Glomerular endothelial cell (primary cell): ENCODE data around the gene SBDS. TPM values are rescaled to one million over a fixed set of nuclear protein-coding genes. Genes with fewer than 3 reads are reported as not detected.
"Not testable (repeated sequence)": the region's sequence is repeated elsewhere in the genome, so short reads cannot be mapped to it uniquely, and the experiment has no call there.

Source experiments
- DNase-seq: peaks from one replicate; pipeline ENCODE4 v3.0.0-alpha.2; 2011; ENCODE audit warnings: low read depth, low spot score; ENCODE audit errors: extremely low read depth
- total RNA-seq: library from RNA; depleted of rRNA; stranded (reverse); fragments of >200 nt; gene quantifications from 2 replicates; pipeline ENCODE4 v1.2.3, GENCODE V29; 2015

The SBDS gene
- total RNA-seq: 87.8 and 114 TPM in 2 replicates

DNA sequence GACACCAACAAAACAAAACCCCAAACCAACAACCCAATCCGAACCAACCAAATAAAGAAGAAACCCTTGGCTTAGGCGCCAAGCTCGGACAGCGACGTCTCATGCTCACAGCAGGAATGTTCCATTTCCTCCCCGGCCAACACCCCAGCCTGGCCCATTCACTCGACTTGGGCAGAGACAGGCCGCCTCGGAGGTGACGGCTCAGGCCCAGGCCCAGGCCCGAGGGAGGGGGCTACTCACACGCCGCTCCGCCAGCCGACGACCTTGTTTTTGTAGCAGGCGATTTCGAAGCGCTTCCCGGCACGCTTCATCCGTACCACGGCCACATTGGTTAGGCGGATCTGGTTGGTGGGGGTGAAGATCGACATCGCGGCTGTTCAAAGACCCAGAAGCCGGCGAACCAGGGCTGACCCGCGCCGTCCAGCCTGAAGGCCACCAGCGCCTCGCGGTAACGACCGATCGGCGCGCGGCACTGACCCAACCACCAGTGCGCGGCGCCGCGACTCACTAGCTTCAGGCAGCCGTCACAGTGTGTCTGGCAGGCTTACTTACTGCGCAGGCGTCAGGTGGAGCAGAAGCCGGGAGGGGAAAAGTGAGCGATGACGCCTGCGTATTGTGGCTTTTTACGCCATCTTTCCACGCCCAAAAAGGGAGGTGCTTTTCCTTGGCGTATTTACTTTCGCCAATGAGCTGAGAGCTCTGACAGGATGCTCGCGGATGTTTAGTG is at the start of gene SBDS:
Gene SBDS, minus strand, starts transcription at position 537 of the 727 bp plus-strand sequence. Its CDS starts 169 bp downstream, at position 368.
- DNase-seq: peak; percentile 95

DNA sequence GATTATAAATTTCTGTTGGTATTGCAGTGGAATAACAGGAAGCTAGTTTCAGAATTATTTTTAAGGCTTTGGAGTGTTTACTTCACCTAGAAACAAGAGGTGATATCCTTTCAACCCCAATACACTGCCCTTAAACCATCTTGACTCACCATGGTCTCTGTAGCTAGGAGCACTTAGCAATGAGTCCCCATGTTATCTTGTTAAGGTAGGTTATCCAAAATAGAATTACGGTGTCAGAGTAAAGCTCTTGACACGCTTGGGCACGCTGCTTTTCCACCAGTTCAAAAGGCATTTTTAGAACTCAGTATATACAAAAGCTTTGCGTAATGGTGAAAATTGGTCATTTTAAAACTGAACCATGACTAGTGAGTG is 48.2 kb upstream of the SBDS start:
- DNase-seq: not testable (repeated sequence)

DNA sequence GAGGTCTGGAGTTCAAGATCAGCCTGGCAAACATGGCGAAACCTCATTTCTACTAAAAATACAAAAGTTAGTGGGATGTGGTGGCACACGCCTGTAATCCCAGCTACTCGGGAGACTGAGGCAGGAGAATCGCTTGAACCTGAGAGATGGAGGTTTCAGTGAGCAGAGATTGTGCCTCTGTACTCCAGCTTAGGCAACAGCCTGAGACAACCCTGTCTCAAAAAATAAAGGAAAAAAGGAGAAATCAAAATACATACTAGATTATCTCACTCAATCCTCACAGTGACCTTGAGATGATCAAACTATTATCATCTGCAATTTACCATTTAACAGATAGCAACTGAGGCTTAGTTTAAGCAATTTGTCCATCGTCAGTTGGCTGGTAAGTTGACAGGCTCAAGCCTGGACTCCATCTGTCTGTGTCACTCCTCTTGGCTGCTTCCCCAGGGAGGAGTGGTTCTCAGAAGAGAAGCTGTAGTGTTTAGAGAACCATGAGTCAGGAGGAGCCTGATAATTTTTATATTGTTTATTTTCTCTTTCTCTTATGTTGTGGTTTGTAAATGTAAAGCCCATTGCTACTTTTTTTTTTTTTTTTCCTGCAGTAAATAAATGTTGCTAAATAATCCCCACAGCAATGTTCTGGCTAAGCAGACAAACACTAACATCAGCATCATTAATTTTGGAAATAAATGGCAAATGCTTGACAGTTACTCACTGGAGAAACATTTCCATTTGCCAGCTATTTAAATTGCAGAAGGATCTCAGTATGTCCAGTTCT is 47.6 kb upstream of the SBDS start:
- DNase-seq: not testable (repeated sequence)

GRCh38 chr7:67040832-67041231 is 45.4 kb upstream of the SBDS start:
- DNase-seq: not testable (repeated sequence)

DNA sequence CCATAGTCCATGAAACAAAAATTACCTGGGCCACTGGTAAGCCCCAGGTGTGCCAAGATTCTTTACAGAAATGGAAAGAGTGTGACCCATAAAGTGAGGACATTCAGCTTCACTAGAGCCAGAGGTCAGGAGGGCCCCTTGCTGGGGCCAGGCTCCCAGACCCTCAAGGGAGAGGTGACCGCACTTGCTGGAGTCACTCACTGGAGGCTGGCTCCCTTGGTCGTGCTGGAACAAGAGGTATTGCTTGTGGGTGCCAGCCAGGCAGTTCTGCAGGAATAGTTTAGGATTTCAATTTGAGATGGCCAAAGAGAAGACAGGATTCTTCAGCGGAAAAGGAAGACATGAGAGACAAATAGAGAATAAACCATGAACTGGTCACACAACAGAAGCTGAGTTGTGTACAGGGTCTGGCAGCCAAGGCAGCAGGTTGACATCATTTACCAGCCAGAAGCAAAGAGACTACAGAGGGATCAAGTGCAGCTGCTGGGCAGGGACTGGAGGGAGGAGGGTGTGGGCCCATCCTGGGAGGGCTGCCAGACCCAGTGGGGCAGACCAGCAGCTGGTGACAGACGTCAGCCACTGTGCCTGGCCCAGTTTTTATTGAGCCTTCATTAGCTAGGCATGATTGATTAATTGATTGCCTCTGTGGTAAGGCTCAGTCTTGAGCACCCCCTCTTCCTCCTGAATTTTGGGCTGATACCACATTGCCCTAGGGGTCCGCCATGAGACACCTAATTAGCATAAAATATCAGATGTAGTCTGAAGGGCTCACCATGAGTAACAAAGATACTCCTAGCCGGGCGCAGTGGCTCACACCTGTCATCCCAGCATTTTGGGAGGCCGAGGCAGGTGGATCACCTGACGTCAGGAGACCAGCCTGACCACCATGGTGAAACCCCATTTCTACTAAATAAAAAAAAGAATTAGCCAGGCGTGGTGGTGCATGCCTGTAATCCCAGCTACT is 41.3 kb upstream of the SBDS start:
- not testable (repeated sequence) for DNase-seq

DNA sequence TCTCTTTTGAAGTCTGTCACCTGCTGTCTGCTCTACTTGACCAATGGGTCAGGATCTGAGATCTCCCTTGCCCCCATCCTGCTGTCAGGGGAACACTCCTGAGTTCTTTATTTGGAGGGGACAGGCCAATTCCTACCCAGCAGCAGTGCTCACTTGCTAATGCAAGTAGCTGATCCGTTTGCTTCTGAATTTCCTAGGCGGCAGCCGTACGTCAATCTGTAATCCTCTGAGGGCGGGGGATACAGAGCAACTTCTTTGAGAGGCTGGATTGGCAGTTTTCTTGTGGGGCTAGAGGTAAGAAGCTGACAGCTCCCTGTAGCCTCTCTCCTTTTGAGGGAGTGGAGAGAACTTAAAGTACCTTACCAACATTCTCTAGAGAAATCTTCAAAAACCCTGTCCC is 37.9 kb upstream of the SBDS start:
- no peak for DNase-seq

- not testable (repeated sequence) for DNase-seq
Observed at GRCh38 chr7:67031685-67032084, 36.3 kb upstream of the SBDS start.

DNA sequence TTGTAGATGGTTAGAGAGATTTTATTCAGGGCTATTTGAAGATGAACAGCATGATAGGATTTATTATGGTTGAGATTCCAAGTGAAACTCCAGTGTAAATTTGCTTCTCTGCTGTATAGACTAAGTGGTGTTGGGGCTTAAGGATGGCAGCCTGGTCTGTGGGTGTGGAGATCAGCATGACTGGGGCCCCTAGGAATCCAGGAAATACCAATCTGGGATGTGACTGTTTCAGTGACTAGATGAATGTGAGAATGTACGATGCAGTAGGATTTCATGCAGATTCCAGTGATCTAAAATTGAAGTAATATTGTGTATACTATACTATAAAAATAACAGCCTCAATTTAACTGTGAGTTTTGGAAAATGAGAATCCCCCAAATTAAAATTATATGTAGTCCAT is 30.1 kb upstream of the SBDS start:
- DNase-seq: not testable (repeated sequence)

- DNase-seq: no peak
Observed at GRCh38 chr7:67022511-67022910, 27.1 kb upstream of the SBDS start.

DNA sequence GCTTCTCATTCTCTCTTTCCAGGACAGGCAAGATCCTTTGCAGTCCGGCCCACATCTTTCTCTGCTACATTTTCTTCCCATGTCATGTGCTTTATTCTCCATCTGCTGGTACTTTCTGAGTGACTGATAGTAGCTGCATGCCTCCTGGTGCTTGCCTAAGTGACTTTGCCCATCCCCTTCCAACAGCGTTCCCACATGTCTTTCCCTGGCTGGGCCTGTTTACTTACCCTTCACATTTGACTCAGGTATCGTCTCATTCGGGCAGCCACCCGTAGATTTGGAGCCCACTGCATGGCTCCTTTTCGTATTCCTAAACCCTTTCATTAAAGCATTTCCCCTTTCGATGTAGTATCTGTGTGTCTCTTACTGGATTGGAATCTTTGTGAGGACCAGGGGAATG is 25.9 kb upstream of the SBDS start:
- no peak for DNase-seq

GRCh38 chr7:67019562-67020390 is 24.4 kb upstream of the SBDS start:
- no peak for DNase-seq

GRCh38 chr7:67018940-67019339 is 23.6 kb upstream of the SBDS start:
- DNase-seq: no peak

GRCh38 chr7:67017971-67018370 is 22.6 kb upstream of the SBDS start:
- DNase-seq: not testable (repeated sequence)

GRCh38 chr7:67014076-67014622 is 18.8 kb upstream of the SBDS start:
- not testable (repeated sequence) for DNase-seq

GRCh38 chr7:67009677-67010076 is 14.3 kb upstream of the SBDS start:
- DNase-seq: not testable (repeated sequence)

GRCh38 chr7:67008260-67008659 is 12.9 kb upstream of the SBDS start:
- no peak for DNase-seq

- DNase-seq: no peak
Observed at GRCh38 chr7:67006965-67007364, 11.6 kb upstream of the SBDS start.

- not testable (repeated sequence) for DNase-seq
Observed at GRCh38 chr7:67004145-67004544, 8.8 kb upstream of the SBDS start.

DNA sequence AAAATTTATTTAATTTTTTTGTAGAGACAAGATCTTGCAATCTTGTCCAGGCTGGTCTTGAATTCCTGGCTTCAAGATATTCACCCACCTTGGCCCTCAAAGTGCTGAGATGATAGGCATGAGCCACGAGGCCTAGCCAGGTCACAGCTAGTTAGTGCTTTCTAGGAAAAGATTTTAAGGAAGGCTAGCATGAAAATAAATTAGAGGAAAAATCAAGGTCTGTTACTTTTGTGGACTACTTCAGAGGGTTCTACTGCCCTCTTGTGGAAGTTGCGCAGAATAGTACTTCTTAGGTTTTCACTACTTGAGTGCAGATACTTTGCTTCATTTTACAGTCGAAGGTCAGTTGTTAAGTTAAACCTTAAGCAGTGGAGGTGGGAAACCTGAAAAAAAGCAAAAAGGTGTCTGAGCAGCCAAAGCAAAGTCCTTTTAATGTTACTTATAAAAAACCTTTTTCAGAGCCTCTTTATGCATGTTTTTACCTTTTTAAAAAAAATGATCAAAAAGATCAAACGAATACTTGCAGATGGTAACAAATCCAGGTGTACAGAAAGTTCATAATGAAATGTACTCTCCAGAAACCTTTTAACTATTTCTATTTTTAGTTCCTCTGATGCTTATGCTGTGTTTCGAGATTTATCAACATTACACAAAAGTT is 5.3 kb upstream of the SBDS start:
- DNase-seq: not testable (repeated sequence)
